HepG2 (cell line): ENCODE results near the gene RBSN. TPM values are rescaled to one million over a fixed set of nuclear protein-coding genes. Genes with fewer than 3 reads are reported as not detected.

Experiments used
- HDAC6 ChIP-seq: fragments of 200-600 bp; sonication (generic); IDR thresholded peaks from 2 replicates; pipeline ENCODE4 v1.7.0; 2017; ENCODE audit warnings: mild to moderate bottlenecking, antibody characterized with exemption, low read length, low read depth
- HNF1B ChIP-seq: sonication (generic); formaldehyde crosslinking; IDR thresholded peaks from 2 replicates; pipeline ENCODE4 v1.5.1; 2020; ENCODE audit warnings: mild to moderate bottlenecking, moderate library complexity, missing genetic modification reagents
- HOMEZ ChIP-seq: IDR thresholded peaks from 2 replicates; pipeline ENCODE4 v1.6.1; 2016; ENCODE audit warnings: low read depth
- MAF1 ChIP-seq: sonication (generic); formaldehyde crosslinking; IDR thresholded peaks from 2 replicates; pipeline ENCODE4 v1.5.0; 2020; ENCODE audit warnings: missing genetic modification reagents, borderline replicate concordance
- MAFK ChIP-seq, 2 experiments: IDR thresholded peaks in 1 of 2; conservative IDR thresholded peaks in 1 of 2; 2 replicates each; pipeline ENCODE4 v1.6.1; 2011; ENCODE audit warnings: improper control_type of control experiment in 2 of 2, low read length in 2 of 2
- MAX ChIP-seq: IDR thresholded peaks from 2 replicates; pipeline ENCODE4 v1.6.1; 2012; ENCODE audit warnings: inconsistent platforms
- YEATS4 ChIP-seq: sonication (generic); formaldehyde crosslinking; IDR thresholded peaks from 2 replicates; pipeline ENCODE4 v1.4.0; 2020; ENCODE audit warnings: missing genetic modification reagents, borderline replicate concordance
- ZBTB39 ChIP-seq: sonication (generic); formaldehyde crosslinking; IDR thresholded peaks from 2 replicates; pipeline ENCODE4 v1.5.0; 2020; ENCODE audit warnings: missing genetic modification reagents
- ZBTB43 ChIP-seq: sonication (generic); formaldehyde crosslinking; conservative IDR thresholded peaks from 2 replicates; pipeline ENCODE4 v1.4.0; 2020; ENCODE audit warnings: missing genetic modification reagents
- ZFP90 ChIP-seq: sonication (generic); formaldehyde crosslinking; IDR thresholded peaks from 2 replicates; pipeline ENCODE4 v1.8.0; 2022; ENCODE audit warnings: missing genetic modification reagents, mild to moderate bottlenecking, inconsistent platforms, borderline replicate concordance
- ZNF264 ChIP-seq: sonication (generic); formaldehyde crosslinking; IDR thresholded peaks from 2 replicates; pipeline ENCODE4 v1.4.0; 2020; ENCODE audit warnings: missing genetic modification reagents
- ZNF329 ChIP-seq: sonication (generic); formaldehyde crosslinking; IDR thresholded peaks from 2 replicates; pipeline ENCODE4 v1.9.0; 2021; ENCODE audit warnings: low read depth, mild to moderate bottlenecking, missing genetic modification reagents
- ZNF383 ChIP-seq: sonication (generic); formaldehyde crosslinking; IDR thresholded peaks from 2 replicates; pipeline ENCODE4 v1.4.0; 2020; ENCODE audit warnings: missing genetic modification reagents, mild to moderate bottlenecking, borderline replicate concordance
- ZNF747 ChIP-seq: sonication (generic); formaldehyde crosslinking; IDR thresholded peaks from 2 replicates; pipeline ENCODE4 v1.8.1; 2023; ENCODE audit warnings: missing genetic modification reagents, mild to moderate bottlenecking, borderline replicate concordance
- ZNF768 ChIP-seq: sonication (generic); formaldehyde crosslinking; IDR thresholded peaks from 2 replicates; pipeline ENCODE4 v1.4.0; 2020; ENCODE audit warnings: missing genetic modification reagents
- ZNF784 ChIP-seq: sonication (generic); formaldehyde crosslinking; IDR thresholded peaks from 2 replicates; pipeline ENCODE4 v1.5.1; 2020; ENCODE audit warnings: missing genetic modification reagents, mild to moderate bottlenecking, borderline replicate concordance
- ZSCAN12 ChIP-seq: sonication (generic); formaldehyde crosslinking; IDR thresholded peaks from 2 replicates; pipeline ENCODE4 v1.9.0; 2021; ENCODE audit warnings: mild to moderate bottlenecking, missing genetic modification reagents
- ZSCAN29 ChIP-seq: sonication (generic); formaldehyde crosslinking; conservative IDR thresholded peaks from 2 replicates; pipeline ENCODE4 v1.4.0; 2020; ENCODE audit warnings: mild to moderate bottlenecking, missing genetic modification reagents
- polyA plus RNA-seq, 8 experiments: library from polyadenylated mRNA; depleted of rRNA in 3 of 8; stranded (reverse) in 7 of 8; unstranded in 1 of 8; fragments of >200 nt; fragmentation: Illumina TruSeq in 4 of 8; extraction: Trizol in 4 of 8; gene quantifications; 2 replicates each; pipeline versions ENCODE4 v1.2.1 to v1.2.3, GENCODE V29; 2011 to 2016; ENCODE audit warnings: low read depth in 4 of 8, missing spikeins in 1 of 8, mixed read lengths in 1 of 8; ENCODE audit not compliant: insufficient read depth in 1 of 8
- total RNA-seq, 5 experiments: library from RNA; depleted of rRNA; stranded (reverse); fragments of >200 nt; fragmentation: Illumina TruSeq; extraction: Trizol; gene quantifications; 2 replicates each; pipeline ENCODE4 v1.2.3, GENCODE V29; 2016; ENCODE audit warnings: low read depth in 1 of 5

The RBSN gene
- total and polyA plus RNA-seq, 2 of the 13 experiments (the other 11 are each of a cell fraction or from before 2014, with no cell fraction given) = 7.9 to 11.8 TPM

- TF ChIP-seq ZBTB39 (CRISPR knock-in tag) (no peak), HDAC6 (no peak), ZSCAN12 (0 out of 2 replicates have a peak, but pooled peaks have one; percentile 3), MAX (no peak), HOMEZ (CRISPR knock-in tag) (no peak), MAF1 (no peak), YEATS4 (CRISPR knock-in tag) (peak; percentile 40; the same call in 1 of the 2 replicates), ZSCAN29 (CRISPR knock-in tag) (peak; percentile 20; the same call in 1 of the 2 replicates), ZFP90 (CRISPR knock-in tag) (peak; percentile 58; the same call in 1 of the 2 replicates), ZNF747 (CRISPR knock-in tag) (no peak), ZNF784 (CRISPR knock-in tag) (no peak), MAFK (conservative IDR thresholded peaks at IDR 0.05 in 1 of 2, IDR thresholded peaks at IDR 0.05 in 1 of 2; ENCODE audit: low read length in 2 of 2) (no peak), ZNF329 (CRISPR knock-in tag) (no peak), ZBTB43 (CRISPR knock-in tag) (0 out of 2 replicates have a peak, but pooled peaks have one; percentile 5), ZNF768 (no peak), HNF1B (no peak), ZNF264 (peak; percentile 19; the same call in 1 of the 2 replicates), ZNF383 (CRISPR knock-in tag) (peak; percentile 40; the same call in 1 of the 2 replicates)
These were observed 583 bp upstream of the RBSN start (continued) for GRCh38 chr3:15099364-15100098.
